K562 (cell line): ENCODE results near the gene CALM3. TPM values are rescaled to one million over a fixed set of nuclear protein-coding genes. Genes with fewer than 3 reads are reported as not detected.

Experiments used
- CCAR2 ChIP-seq: fragments of 200-400 bp; formaldehyde crosslinking; IDR thresholded peaks from 2 replicates; pipeline ENCODE4 v1.6.1; 2017; ENCODE audit warnings: mild to moderate bottlenecking, low read depth, low read length
- ETV5 ChIP-seq: sonication (generic); formaldehyde crosslinking; IDR thresholded peaks from 2 replicates; pipeline ENCODE4 v1.4.0; 2020; ENCODE audit warnings: low read depth, mild to moderate bottlenecking, missing genetic modification reagents
- EZH2 ChIP-seq: IDR thresholded peaks from 2 replicates; pipeline ENCODE4 v1.6.1; 2012; ENCODE audit warnings: low read depth, mild to moderate bottlenecking, inconsistent platforms, low read length, borderline replicate concordance
- GABPB2 ChIP-seq: fragments of 250-450 bp; sonication (Bioruptor Pico); conservative IDR thresholded peaks from 2 replicates; pipeline ENCODE4 v1.5.1; 2021; ENCODE audit warnings: mild to moderate bottlenecking
- GATAD2B ChIP-seq: fragments of 450-650 bp; IDR thresholded peaks from 2 replicates; pipeline ENCODE4 v1.6.1; 2017; ENCODE audit warnings: mild to moderate bottlenecking, borderline replicate concordance
- HDAC8 ChIP-seq: fragments of 450-650 bp; IDR thresholded peaks from 2 replicates; pipeline ENCODE4 v1.6.1; 2016; ENCODE audit warnings: mild to moderate bottlenecking, missing genetic modification characterization, moderate library complexity, missing compliant biosample characterization
- KAT2B ChIP-seq: IDR thresholded peaks from one replicate; pipeline ENCODE4 v1.6.1; 2012; ENCODE audit warnings: low read depth, mild to moderate bottlenecking, control low read depth, inconsistent platforms, low read length, moderate library complexity
- PHTF2 ChIP-seq: fragments of 250-450 bp; sonication (Bioruptor Pico); IDR thresholded peaks from 2 replicates; pipeline ENCODE4 v1.5.0; 2021; ENCODE audit warnings: mild to moderate bottlenecking
- RB1 ChIP-seq: fragments of 450-650 bp; IDR thresholded peaks from 2 replicates; pipeline ENCODE4 v1.6.1; 2017; ENCODE audit warnings: low read depth, mild to moderate bottlenecking
- RBFOX2 ChIP-seq: fragments of 200-400 bp; formaldehyde crosslinking; IDR thresholded peaks from 2 replicates; pipeline ENCODE4 v1.6.1; 2017; ENCODE audit warnings: low read depth, mild to moderate bottlenecking, low read length, moderate library complexity
- SAFB ChIP-seq: fragments of 200-400 bp; formaldehyde crosslinking; IDR thresholded peaks from 2 replicates; pipeline ENCODE4 v1.6.1; 2017; ENCODE audit warnings: low read depth, low read length, borderline replicate concordance
- SETDB1 ChIP-seq: IDR thresholded peaks from one replicate; pipeline ENCODE4 v1.6.1; 2012; ENCODE audit warnings: low read length, control low read depth, inconsistent platforms
- SIX5 ChIP-seq, 2 experiments: IDR thresholded peaks; 2 replicates each; pipeline ENCODE4 v1.6.1; 2011; ENCODE audit warnings: low read length in 2 of 2, borderline replicate concordance in 1 of 2, low read depth in 1 of 2, mild to moderate bottlenecking in 1 of 2, moderate library complexity in 1 of 2; ENCODE audit not compliant: insufficient read depth in 1 of 2
- SMARCB1 ChIP-seq: IDR thresholded peaks from 2 replicates; pipeline ENCODE4 v1.6.1; 2011; ENCODE audit warnings: improper control_type of control experiment, low read depth; ENCODE audit not compliant: insufficient read length
- SRSF3 ChIP-seq: fragments of 200-400 bp; formaldehyde crosslinking; IDR thresholded peaks from 2 replicates; pipeline ENCODE4 v1.6.1; 2016; ENCODE audit warnings: mild to moderate bottlenecking, low read length, moderate library complexity; ENCODE audit not compliant: insufficient read depth
- SUPT5H ChIP-seq: fragments of 450-650 bp; IDR thresholded peaks from 2 replicates; pipeline ENCODE4 v1.6.1; 2016
- U2AF2 ChIP-seq: fragments of 200-400 bp; formaldehyde crosslinking; optimal IDR thresholded peaks from 2 replicates; pipeline ENCODE3; 2017; ENCODE audit warnings: low read depth, mild to moderate bottlenecking, low read length
- ZNF445 ChIP-seq: fragments of 250-450 bp; sonication (Bioruptor Pico); IDR thresholded peaks from 2 replicates; pipeline ENCODE4 v1.4.0; 2020; ENCODE audit warnings: low read depth, mild to moderate bottlenecking, moderate library complexity
- polyA plus RNA-seq, 8 experiments: library from polyadenylated mRNA; depleted of rRNA in 4 of 8; stranded (reverse) in 5 of 8; unstranded in 3 of 8; fragments of >200 nt; fragmentation: Nextera tagmentation in 2 of 8; fragmentation: Illumina TruSeq in 1 of 8; extraction: Ambion mirVana in 2 of 8; extraction: Trizol in 1 of 8; gene quantifications; 2 replicates each; pipeline versions ENCODE4 v1.2.1 to v1.2.3, GENCODE V29; 2011 to 2014; ENCODE audit warnings: inconsistent platforms in 1 of 8, missing spikeins in 1 of 8
- total RNA-seq, 7 experiments: library from RNA; depleted of rRNA in 6 of 7; stranded (reverse); fragments of >200 nt in 6 of 7; fragmentation: Illumina TruSeq in 2 of 7; extraction: Trizol in 2 of 7; gene quantifications; 2 replicates each; pipeline versions ENCODE4 v1.2.1 to v1.2.3, GENCODE V29; 2011 to 2021; ENCODE audit warnings: low replicate concordance in 1 of 7
- TF ChIP-seq, protein P1 (sequence below), 3 experiments: fragments of 200-800 bp in 1 of 3; fragments of 250-450 bp in 1 of 3; fragments of 450-650 bp in 1 of 3; sonication (Bioruptor Pico) in 1 of 3; sonication (Bioruptor generic) in 1 of 3; formaldehyde crosslinking in 1 of 3; IDR thresholded peaks; 2 replicates each; pipeline versions ENCODE4 v1.6.1 to v1.8.0; 2016 to 2022; ENCODE audit warnings: mild to moderate bottlenecking in 2 of 3, missing genetic modification characterization in 2 of 3, missing compliant biosample characterization in 1 of 3, moderate library complexity in 1 of 3
- TF ChIP-seq, protein P2 (sequence below): fragments of 450-650 bp; IDR thresholded peaks from 2 replicates; pipeline ENCODE4 v1.6.1; 2017; ENCODE audit warnings: antibody characterized with exemption
- TF ChIP-seq, protein P3 (sequence below), 3 experiments: fragments of 200-800 bp in 1 of 3; sonication (Bioruptor generic) in 1 of 3; sonication (generic) in 1 of 3; formaldehyde crosslinking in 1 of 3; IDR thresholded peaks; 2 replicates each; pipeline versions ENCODE4 v1.6.1 to v1.8.0; 2016 to 2022; ENCODE audit warnings: mild to moderate bottlenecking in 2 of 3, missing compliant biosample characterization in 2 of 3, missing genetic modification characterization in 2 of 3, missing genetic modification reagents in 1 of 3

Gene CALM3
- total and polyA plus RNA-seq, 9 of the 15 experiments (the other 6 are each of a cell fraction or from before 2014, with no cell fraction given) = 34.6 to 350 (median 156) TPM

DNA sequence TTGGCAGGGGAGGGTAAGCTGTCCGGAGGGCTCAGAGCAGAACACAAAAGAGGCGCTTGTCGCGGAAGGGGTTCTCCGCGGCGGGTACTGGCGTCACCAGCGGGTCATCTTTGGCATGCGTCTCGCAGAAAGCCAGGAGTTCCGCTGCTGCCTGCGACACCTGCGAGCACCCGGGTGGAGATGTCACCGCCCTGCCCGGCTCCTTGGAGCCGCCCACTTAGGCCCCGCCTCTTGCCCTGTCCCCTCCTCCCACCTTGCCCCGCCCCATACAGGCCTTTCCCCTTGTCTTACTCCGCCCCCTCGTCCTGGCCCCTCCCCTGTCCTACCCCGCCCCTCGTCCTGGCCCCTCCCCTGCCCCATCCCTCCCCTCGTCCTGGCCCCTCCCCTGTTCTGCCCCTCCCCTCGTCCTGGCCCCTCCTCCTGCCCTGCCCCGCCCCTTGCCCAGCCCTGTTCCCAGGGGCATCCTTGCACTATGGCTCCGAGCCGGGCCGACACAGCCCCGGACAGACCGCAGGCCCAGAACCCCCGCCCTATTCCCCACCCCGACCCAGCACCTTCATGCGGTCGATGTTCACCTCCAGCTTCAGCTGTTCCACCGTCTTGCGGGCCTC lies 33.0 kb downstream of the CALM3 start (continued):
- TF ChIP-seq SIX5 (IDR thresholded peaks at IDR 0.05; ENCODE audit: borderline replicate concordance in 1 of 2, insufficient read depth in 1 of 2, low read depth in 1 of 2, low read length in 2 of 2) = no peak
- peak; percentile 46 for TF ChIP-seq RBFOX2
- TF ChIP-seq GATAD2B = no peak
- TF ChIP-seq PHTF2 = no peak
- no peak for TF ChIP-seq HDAC8 (tag)
- TF ChIP-seq, protein P1, sequence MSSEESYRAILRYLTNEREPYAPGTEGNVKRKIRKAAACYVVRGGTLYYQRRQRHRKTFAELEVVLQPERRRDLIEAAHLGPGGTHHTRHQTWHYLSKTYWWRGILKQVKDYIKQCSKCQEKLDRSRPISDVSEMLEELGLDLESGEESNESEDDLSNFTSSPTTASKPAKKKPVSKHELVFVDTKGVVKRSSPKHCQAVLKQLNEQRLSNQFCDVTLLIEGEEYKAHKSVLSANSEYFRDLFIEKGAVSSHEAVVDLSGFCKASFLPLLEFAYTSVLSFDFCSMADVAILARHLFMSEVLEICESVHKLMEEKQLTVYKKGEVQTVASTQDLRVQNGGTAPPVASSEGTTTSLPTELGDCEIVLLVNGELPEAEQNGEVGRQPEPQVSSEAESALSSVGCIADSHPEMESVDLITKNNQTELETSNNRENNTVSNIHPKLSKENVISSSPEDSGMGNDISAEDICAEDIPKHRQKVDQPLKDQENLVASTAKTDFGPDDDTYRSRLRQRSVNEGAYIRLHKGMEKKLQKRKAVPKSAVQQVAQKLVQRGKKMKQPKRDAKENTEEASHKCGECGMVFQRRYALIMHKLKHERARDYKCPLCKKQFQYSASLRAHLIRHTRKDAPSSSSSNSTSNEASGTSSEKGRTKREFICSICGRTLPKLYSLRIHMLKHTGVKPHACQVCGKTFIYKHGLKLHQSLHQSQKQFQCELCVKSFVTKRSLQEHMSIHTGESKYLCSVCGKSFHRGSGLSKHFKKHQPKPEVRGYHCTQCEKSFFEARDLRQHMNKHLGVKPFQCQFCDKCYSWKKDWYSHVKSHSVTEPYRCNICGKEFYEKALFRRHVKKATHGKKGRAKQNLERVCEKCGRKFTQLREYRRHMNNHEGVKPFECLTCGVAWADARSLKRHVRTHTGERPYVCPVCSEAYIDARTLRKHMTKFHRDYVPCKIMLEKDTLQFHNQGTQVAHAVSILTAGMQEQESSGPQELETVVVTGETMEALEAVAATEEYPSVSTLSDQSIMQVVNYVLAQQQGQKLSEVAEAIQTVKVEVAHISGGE (CRISPR knock-in tag; IDR thresholded peaks at IDR 0.05) = no peak
- 0 out of 2 replicates have a peak, but pooled peaks have one; percentile 21 for TF ChIP-seq SUPT5H
- no peak for TF ChIP-seq U2AF2
- no peak for TF ChIP-seq SAFB
- no peak for TF ChIP-seq SETDB1
- TF ChIP-seq, protein P2, sequence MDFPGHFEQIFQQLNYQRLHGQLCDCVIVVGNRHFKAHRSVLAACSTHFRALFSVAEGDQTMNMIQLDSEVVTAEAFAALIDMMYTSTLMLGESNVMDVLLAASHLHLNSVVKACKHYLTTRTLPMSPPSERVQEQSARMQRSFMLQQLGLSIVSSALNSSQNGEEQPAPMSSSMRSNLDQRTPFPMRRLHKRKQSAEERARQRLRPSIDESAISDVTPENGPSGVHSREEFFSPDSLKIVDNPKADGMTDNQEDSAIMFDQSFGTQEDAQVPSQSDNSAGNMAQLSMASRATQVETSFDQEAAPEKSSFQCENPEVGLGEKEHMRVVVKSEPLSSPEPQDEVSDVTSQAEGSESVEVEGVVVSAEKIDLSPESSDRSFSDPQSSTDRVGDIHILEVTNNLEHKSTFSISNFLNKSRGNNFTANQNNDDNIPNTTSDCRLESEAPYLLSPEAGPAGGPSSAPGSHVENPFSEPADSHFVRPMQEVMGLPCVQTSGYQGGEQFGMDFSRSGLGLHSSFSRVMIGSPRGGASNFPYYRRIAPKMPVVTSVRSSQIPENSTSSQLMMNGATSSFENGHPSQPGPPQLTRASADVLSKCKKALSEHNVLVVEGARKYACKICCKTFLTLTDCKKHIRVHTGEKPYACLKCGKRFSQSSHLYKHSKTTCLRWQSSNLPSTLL = no peak
- TF ChIP-seq CCAR2 = no peak
- TF ChIP-seq RB1 = no peak
- TF ChIP-seq GABPB2 (CRISPR knock-in tag) = no peak
- TF ChIP-seq SRSF3 = no peak
- TF ChIP-seq EZH2 = no peak
- TF ChIP-seq, protein P3, sequence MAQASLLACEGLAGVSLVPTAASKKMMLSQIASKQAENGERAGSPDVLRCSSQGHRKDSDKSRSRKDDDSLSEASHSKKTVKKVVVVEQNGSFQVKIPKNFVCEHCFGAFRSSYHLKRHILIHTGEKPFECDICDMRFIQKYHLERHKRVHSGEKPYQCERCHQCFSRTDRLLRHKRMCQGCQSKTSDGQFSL (CRISPR knock-in tag; IDR thresholded peaks at IDR 0.05) = no peak
- TF ChIP-seq, protein P3 (tag; IDR thresholded peaks at IDR 0.05) = no peak
- no peak for TF ChIP-seq SMARCB1
- TF ChIP-seq KAT2B = no peak
- no peak for TF ChIP-seq ETV5 (CRISPR knock-in tag)
- no peak for TF ChIP-seq ZNF445 (CRISPR knock-in tag)
